ENCODE measurements around the gene STIMATE.

GRCh38 chr3:52845157-52845556, 52.2 kb downstream of the STIMATE start:
- TF ChIP-seq CTCF (IDR thresholded peaks at IDR 0.05): no peak
- TF ChIP-seq POLR2A (IDR thresholded peaks at IDR 0.05): no peak

Measured in lower leg skin (tissue), 3 donors.